ENCODE measurements around the gene FAM111B. TPM values are rescaled to one million over a fixed set of nuclear protein-coding genes. Genes with fewer than 3 reads are reported as not detected.

Gene FAM111B
- total RNA-seq, 4 donors from 2014 or later = 18.5 TPM; not detected in 3

GRCh38 chr11:59141673-59142460, 34.8 kb downstream of the FAM111B start:
- Histone ChIP-seq H3K4me1 (no peaks in the 10 kb centered on the region), H3K4me3 (peak overlapping the region; percentile 84 to 95), H3K27ac (peak overlapping the region; percentile 94 to 97), H3K9me3 (no peaks in the 10 kb centered on the region), H3K36me3 (no peaks in the 10 kb centered on the region), H3K27me3 (no peaks in the 10 kb centered on the region)
- intact Hi-C loops (cut with DNase I; ENCODE audit: low total_unique reads) = loop anchor here (10.0 kb wide), 1 partner anchor 567 kb away; the partner anchor contains the start of genes LPXN and ZFP91
- TF ChIP-seq POLR2A (IDR thresholded peaks at IDR 0.05) = no peak
- no peak for DNase-seq

DNA sequence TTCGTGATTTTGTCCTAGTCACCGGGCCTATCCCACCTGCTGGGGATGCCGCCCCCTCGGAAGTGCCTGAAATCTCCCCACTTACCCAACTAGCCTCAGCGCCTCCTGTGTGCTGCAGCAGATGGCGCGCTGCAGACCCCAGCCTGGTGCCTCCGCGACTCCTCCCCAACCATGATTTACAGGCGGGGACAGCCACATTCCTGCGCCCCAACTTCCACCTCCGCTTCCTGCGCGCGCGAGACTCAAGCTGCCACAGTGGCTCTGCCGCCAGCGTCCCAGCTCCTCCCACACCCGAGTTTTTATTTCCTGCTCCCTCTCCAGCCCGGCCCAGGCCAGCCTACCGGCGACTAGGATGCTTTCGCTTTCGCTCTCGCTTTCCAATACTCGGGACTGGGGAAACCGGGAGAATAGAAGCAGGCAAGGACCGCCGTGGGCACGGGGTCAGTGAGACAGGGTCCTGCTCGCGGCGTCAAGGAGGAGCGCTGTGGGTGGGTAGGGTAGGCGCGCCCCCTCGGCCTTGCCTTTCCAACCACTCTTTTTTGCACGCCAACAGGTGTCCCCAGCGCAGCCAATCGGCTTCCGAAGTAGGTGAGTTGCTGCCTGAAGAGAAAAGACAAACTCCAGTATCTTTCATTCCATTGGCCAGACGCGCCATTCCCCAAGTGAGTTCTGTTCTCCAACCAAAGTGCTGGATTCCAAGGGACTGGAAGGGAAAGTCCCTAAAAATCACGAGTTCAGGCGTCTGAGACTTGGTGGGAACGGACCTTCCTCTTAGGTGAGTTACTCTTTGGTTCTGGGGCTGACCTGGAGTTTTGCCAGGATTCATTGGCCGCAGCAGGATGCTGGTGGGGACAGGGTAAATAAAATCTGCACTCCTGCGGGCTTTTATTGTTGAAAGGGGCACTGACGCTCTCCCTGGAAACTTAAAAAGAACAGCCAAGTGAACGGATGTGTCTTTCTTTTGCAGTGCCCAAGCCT, 35.8 kb downstream of the FAM111B start, which contains the start of gene FAM111A:
Gene FAM111A (plus strand): TSS at position 327 of the 978 bp plus-strand sequence. CDS start 6,017 bp downstream, outside the sequence.
- peak within 1 kb of the TSS; percentile 94 to 97 for H3K27ac ChIP-seq
- H3K36me3 ChIP-seq = no peaks in the 10 kb centered on the region
- intact Hi-C loops (cut with DNase I; ENCODE audit: low total_unique reads) = loop anchor here (10.0 kb wide), 1 partner anchor 568 kb away; the partner anchor contains the start of genes LPXN and ZFP91
- H3K27me3 ChIP-seq = no peaks in the 10 kb centered on the region
- no peaks in the 10 kb centered on the region for H3K9me3 ChIP-seq
- no peaks in the 10 kb centered on the region for H3K4me1 ChIP-seq
- peak within 1 kb of the TSS; percentile 84 to 95 for H3K4me3 ChIP-seq
- TF ChIP-seq CTCF (IDR thresholded peaks at IDR 0.05) (peak in 1 of 4 experiments; percentile 28), POLR2A (IDR thresholded peaks at IDR 0.05) (no peak)
- DNase-seq = peak; percentile 85 to 87

DNA sequence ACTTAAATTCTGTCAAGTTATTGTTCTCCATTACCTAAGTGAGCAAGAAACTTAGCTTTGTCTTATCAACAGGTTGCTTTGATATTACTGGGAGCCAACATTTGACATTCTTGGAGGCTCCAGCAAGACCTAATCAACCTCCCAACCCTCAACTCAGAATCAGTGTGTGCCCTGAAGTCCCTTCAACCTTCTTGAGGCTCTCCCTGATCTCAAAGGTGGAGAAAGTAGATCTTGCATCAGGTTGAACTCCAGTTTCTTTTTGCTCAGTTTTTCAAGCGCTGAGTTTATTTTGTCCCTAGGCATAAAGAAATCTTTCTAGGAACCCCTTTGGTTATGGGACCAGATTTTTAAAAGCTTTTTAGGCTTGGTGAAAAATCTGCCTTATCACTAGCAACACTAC, 37.1 kb downstream of the FAM111B start:
- H3K27ac ChIP-seq = peak overlapping the region; percentile 94 to 97
- H3K27me3 ChIP-seq = no peaks in the 10 kb centered on the region
- H3K4me3 ChIP-seq = peak overlapping the region; percentile 28 to 95
- H3K4me1 ChIP-seq = no peaks in the 10 kb centered on the region
- H3K9me3 ChIP-seq = no peaks in the 10 kb centered on the region
- H3K36me3 ChIP-seq = no peaks in the 10 kb centered on the region
- no peak for DNase-seq
- intact Hi-C loops (cut with DNase I; ENCODE audit: low total_unique reads) = loop anchor here (10.0 kb wide), 1 partner anchor 569 kb away; the partner anchor contains the start of genes LPXN and ZFP91
- TF ChIP-seq POLR2A (IDR thresholded peaks at IDR 0.05) = no peak
- no peak for TF ChIP-seq CTCF (IDR thresholded peaks at IDR 0.05)

GRCh38 chr11:59144579-59145345, 37.7 kb downstream of the FAM111B start:
- DNase-seq = peak; percentile 79 to 87
- intact Hi-C loops (cut with DNase I; ENCODE audit: low total_unique reads) = loop anchor here (10.0 kb wide), 1 partner anchor 570 kb away; the partner anchor contains the start of genes LPXN and ZFP91

More at GRCh38 chr11:59144579-59145345, 37.7 kb downstream of the FAM111B start:
- Histone ChIP-seq H3K4me3 (peak overlapping the region; percentile 28 to 95), H3K9me3 (no peaks in the 10 kb centered on the region), H3K36me3 (no peaks in the 10 kb centered on the region), H3K27ac (peak overlapping the region; percentile 94 to 97), H3K4me1 (no peaks in the 10 kb centered on the region), H3K27me3 (no peaks in the 10 kb centered on the region)
- TF ChIP-seq POLR2A (IDR thresholded peaks at IDR 0.05) = peak; percentile 34 to 36
- no peak for TF ChIP-seq CTCF (IDR thresholded peaks at IDR 0.05)
